ENCODE results near the gene PARM1. TPM values are rescaled to one million over a fixed set of nuclear protein-coding genes. Genes with fewer than 3 reads are reported as not detected.
A peak's percentile ranks its signal among the peaks of the same experiment; 100 is the strongest.

The PARM1 gene
- total RNA-seq, 1 donor from 2014 or later = 22.4 TPM

GRCh38 chr4:74932010-74932409 lies 906 bp upstream of the PARM1 start:
- Mint-ChIP-seq H3K9me3 (no peaks in the 10 kb centered on the region), H3K27ac (no peak overlapping the region), H3K4me3 (peak overlapping the region; percentile 57), H3K27me3 (peaks cover 53% of the 10 kb centered on the region), H3K36me3 (no peaks in the 10 kb centered on the region), H3K4me1 (ENCODE audit: unreplicated experiment) (peaks cover 19% of the 10 kb centered on the region)
- no peak for DNase-seq (ENCODE audit: extremely low spot score, unreplicated experiment)
- TF ChIP-seq CTCF (conservative IDR thresholded peaks at IDR 0.05) = no peak

DNA sequence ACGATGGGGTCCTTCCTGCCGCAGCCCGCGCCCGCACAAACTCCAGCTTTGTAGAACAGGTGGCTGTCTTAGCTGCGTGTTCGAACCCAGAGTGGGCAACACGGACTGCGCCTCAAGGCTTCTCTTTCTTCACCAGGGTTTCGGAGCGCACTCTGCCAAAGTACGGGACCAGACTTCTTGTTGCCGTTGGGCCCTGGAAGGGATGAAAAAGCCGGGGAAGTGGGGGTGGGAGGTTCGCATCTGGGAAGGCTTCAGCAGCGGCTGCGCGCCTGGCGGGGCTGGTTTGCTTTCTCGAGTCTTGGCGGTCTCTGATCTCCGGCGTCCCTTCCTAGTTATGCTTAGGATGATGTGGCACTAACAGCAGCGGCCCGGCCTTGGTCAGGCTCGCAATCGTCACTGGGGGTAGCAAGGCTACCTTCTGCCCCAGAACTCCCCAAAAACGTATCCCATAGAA lies 673 bp downstream of the PARM1 start:
- Mint-ChIP-seq H3K4me1 (ENCODE audit: unreplicated experiment) (peaks cover 19% of the 10 kb centered on the region), H3K27ac (peak overlapping the region; percentile 59), H3K4me3 (peak overlapping the region; percentile 92), H3K36me3 (no peaks in the 10 kb centered on the region), H3K9me3 (no peaks in the 10 kb centered on the region), H3K27me3 (peaks cover 57% of the 10 kb centered on the region)
- TF ChIP-seq CTCF (conservative IDR thresholded peaks at IDR 0.05) = no peak
- DNase-seq (ENCODE audit: extremely low spot score, unreplicated experiment) = no peak

DNA sequence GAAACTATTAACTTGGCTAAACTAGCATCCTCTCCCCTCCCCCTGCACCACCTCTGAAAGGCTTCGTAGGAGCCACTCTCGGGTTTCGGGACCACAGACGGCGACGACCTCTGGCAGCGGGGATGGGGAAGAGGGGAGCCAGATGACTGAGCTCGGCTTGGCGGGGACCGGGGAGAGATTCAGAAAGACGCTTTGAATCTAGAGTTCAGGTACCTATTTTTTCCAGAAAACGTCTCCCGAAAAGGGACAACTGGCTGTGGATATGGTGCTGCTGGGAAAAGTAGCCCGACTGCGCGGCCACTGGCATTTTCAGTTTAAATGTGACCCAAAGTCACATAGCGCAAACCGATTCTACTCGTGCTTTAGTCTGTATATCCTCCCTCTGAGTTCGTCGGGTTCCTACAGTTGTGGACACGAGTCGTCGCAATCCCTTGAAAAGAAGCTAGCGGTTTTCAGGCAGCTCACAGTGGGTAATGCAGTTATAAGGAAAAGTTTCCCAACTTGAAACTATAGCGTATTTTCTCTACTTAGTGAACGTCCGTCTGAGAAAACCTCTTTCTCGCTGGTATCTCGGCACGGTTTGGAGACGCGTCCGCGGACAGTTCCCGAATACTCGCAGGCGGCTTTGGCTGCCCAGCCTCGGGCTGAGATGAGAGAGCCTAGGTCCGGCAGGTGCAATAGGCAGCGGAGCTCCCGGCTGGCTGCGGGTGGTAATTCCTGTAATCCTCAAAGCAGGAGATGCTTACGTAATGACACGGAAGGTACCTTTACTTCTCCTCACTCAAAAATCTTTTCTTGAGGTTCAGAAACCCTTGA lies 1.3 kb downstream of the PARM1 start:
- peak; percentile 67 for DNase-seq (ENCODE audit: extremely low spot score, unreplicated experiment)
- TF ChIP-seq CTCF (conservative IDR thresholded peaks at IDR 0.05) = no peak
- Mint-ChIP-seq H3K27me3 (peaks cover 60% of the 10 kb centered on the region), H3K9me3 (no peaks in the 10 kb centered on the region), H3K36me3 (no peaks in the 10 kb centered on the region), H3K4me1 (ENCODE audit: unreplicated experiment) (peaks cover 19% of the 10 kb centered on the region), H3K27ac (peak overlapping the region; percentile 59), H3K4me3 (peak overlapping the region; percentile 92)

DNA sequence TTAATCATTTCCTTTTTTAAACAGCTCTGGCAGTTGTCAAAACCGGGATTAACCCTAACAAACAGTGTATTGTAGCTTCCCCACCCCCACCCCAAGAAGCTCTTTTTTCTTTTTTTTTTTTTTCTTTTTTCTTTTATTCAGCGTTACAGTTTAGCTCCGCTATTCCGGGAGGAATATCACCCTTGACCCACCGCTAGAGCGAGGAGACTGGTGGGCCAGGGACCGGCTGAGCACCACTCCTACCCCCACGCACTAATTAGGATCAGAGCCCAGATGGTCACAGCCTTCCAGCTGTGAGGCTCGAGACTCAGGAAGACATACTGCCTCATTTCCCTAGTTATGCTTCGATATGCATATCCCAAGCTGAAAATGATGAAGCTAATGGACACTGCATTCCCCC lies 2.0 kb downstream of the PARM1 start:
- H3K27ac Mint-ChIP-seq = peak overlapping the region; percentile 59
- no peaks in the 10 kb centered on the region for H3K9me3 Mint-ChIP-seq
- no peaks in the 10 kb centered on the region for H3K36me3 Mint-ChIP-seq
- H3K27me3 Mint-ChIP-seq = peaks cover 60% of the 10 kb centered on the region
- no peak for TF ChIP-seq CTCF (conservative IDR thresholded peaks at IDR 0.05)
- peak overlapping the region; percentile 92 for H3K4me3 Mint-ChIP-seq
- DNase-seq (ENCODE audit: extremely low spot score, unreplicated experiment) = no peak
- peaks cover 19% of the 10 kb centered on the region for H3K4me1 Mint-ChIP-seq (ENCODE audit: unreplicated experiment)

- H3K9me3 Mint-ChIP-seq = peaks cover 8% of the 10 kb centered on the region
- H3K27me3 Mint-ChIP-seq = peaks cover 24% of the 10 kb centered on the region
- H3K4me3 Mint-ChIP-seq = no peak overlapping the region
- DNase-seq (ENCODE audit: extremely low spot score, unreplicated experiment) = no peak
- peaks cover 10% of the 10 kb centered on the region for H3K4me1 Mint-ChIP-seq (ENCODE audit: unreplicated experiment)
- H3K36me3 Mint-ChIP-seq = peaks cover 5% of the 10 kb centered on the region
- H3K27ac Mint-ChIP-seq = no peak overlapping the region
- TF ChIP-seq CTCF (conservative IDR thresholded peaks at IDR 0.05) = no peak
Measured at GRCh38 chr4:74941123-74941522, 8.2 kb downstream of the PARM1 start.
